NB4 (cell line): ENCODE data around the gene MPZL3.

Experiments used
- DNase-seq: peaks from one replicate; pipeline ENCODE4 v3.0.0; 2010; ENCODE audit warnings: low read depth
- H3K4me3 ChIP-seq: one replicate; pipeline ENCODE4 v1.5.1; 2011; ENCODE audit warnings: mild to moderate bottlenecking, low read depth, low read length, moderate library complexity
- CTCF ChIP-seq: IDR thresholded peaks from one replicate; pipeline ENCODE4 v1.5.1; 2012; ENCODE audit warnings: low read depth, low read length
- MYC ChIP-seq: IDR thresholded peaks from 2 replicates; pipeline ENCODE4 v1.6.1; 2011; ENCODE audit warnings: low read depth, low read length
- POLR2A ChIP-seq: IDR thresholded peaks from 2 replicates; pipeline ENCODE4 v1.6.1; 2011; ENCODE audit warnings: mild to moderate bottlenecking; ENCODE audit not compliant: insufficient read length; ENCODE audit errors: extremely low read depth
- TF ChIP-seq, protein P1 (sequence below): IDR thresholded peaks from 2 replicates; pipeline ENCODE4 v1.6.1; 2011; ENCODE audit warnings: low read depth, low read length

Gene MPZL3

DNA sequence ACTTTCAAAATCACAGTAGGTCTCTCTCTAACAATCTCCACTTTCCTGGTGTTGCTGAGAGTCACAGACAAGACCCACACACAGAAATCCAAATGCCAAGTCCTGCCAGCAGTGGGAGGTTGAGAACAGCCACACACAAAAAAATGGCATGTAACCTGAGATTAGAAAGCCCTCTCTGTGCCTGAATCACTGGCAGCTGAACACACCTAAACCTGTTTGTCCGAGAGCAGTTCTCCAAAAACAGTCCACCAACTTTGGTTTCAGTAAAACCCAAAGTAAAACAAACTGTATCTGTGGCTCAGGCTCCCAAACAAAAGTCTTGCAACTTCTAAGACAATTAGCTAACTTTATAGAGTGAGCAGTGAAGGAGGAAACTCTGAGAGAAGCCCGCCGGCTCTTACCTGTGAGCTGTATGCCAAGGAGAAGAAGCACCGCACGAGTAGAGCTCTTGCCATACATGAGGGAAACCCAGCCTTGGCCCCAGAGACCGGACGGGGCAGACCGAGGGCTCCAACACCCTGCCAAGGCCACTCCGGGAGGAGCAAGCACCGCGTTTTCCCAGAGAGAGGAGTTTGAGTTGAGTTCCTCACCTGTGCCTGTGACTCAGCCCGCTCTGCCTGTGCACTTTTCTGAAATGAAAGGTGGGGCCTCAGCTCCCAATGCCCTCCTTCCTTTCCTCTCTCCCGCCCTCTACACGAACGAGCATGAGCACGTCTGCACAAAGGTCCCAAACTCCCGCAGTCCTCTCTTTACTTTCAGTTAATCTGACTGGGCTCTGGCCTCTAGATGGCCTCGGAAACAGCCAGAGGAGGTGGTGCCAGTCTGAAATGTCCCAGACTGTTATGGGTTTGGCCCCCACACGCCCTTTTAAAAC, 11.8 kb upstream of the MPZL3 start, which contains the start of gene MPZL2:
MPZL2 (minus strand) TSS at position 603 of the 874 bp plus-strand sequence; CDS start at position 459, 144 bp downstream.
- TF ChIP-seq CTCF (no peak), MYC (no peak), POLR2A (no peak)
- TF ChIP-seq, protein P1, sequence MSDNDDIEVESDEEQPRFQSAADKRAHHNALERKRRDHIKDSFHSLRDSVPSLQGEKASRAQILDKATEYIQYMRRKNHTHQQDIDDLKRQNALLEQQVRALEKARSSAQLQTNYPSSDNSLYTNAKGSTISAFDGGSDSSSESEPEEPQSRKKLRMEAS, result no peak
- no peak within 1 kb of the TSS for H3K4me3 ChIP-seq
- peak; percentile 8 for DNase-seq

GRCh38 chr11:118263112-118263511, 10.9 kb upstream of the MPZL3 start:
- no peak overlapping the region for H3K4me3 ChIP-seq
- DNase-seq, result no peak
- TF ChIP-seq MYC (no peak), CTCF (no peak), POLR2A (no peak)
- TF ChIP-seq, protein P1, result no peak

DNA sequence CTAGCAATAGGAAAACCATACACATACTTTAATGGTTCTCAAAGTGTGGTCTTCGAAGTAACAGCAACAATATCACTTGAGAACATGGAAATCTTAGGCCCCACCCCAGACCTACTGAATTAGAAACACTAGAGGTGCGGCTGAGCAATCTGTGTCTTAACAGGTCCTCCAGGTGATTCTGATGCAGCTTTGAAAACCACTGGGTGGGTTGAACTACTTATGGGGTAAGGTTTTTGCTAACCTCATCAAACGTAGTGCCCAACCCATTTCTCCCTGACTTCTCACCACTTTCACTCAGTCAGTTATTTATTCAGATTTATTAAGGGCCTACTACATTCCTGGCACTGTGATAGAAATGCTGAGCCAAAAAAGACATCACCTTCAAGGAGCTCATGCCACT, 8.2 kb upstream of the MPZL3 start:
- DNase-seq, result no peak

GRCh38 chr11:118259138-118259537, 7.0 kb upstream of the MPZL3 start:
- DNase-seq, result no peak
- no peak overlapping the region for H3K4me3 ChIP-seq
- no peak for TF ChIP-seq POLR2A
- TF ChIP-seq CTCF, result no peak
- no peak for TF ChIP-seq MYC

More for the DNA sequence above, 8.2 kb upstream of the MPZL3 start:
- H3K4me3 ChIP-seq, result no peak overlapping the region
- no peak for TF ChIP-seq CTCF
- no peak for TF ChIP-seq POLR2A
- TF ChIP-seq, protein P1, result no peak
- TF ChIP-seq MYC, result no peak

DNA sequence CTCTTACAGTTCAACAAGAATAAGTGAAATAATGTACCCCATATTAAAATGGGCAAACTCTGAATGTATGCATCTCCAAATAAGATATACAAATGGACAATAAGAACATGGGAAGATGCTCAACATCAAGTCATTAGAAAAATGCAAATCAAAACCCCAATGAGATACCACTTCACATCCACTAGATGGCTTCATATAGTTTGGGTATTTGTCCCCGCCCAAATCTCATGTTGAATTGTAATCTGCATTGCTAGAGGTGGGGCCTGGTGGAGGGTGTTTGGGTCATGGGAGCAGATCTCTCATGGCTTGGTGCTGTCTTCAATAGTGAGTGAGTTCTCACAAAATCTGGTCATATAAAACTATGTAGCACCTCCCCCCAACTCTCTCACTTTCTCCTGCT, 6.2 kb upstream of the MPZL3 start:
- peak; percentile 29 for DNase-seq
- TF ChIP-seq CTCF (no peak), MYC (no peak), POLR2A (no peak)
- TF ChIP-seq, protein P1, result no peak
- H3K4me3 ChIP-seq, result no peak overlapping the region

- H3K4me3 ChIP-seq, result peak overlapping the region; percentile 93
- peak; percentile 19 for DNase-seq
- TF ChIP-seq POLR2A, result no peak
- TF ChIP-seq, protein P1, result no peak
- TF ChIP-seq MYC, result no peak
- TF ChIP-seq CTCF, result no peak
Measured at GRCh38 chr11:118252688-118253087, 523 bp upstream of the MPZL3 start.
